Caco-2 (cell line): ENCODE measurements around the gene UBE2O. TPM values are rescaled to one million over a fixed set of nuclear protein-coding genes. Genes with fewer than 3 reads are reported as not detected.

Experiments used
- BruUV-seq: library from RNA; stranded (reverse); fragments of 400-500 nt; replicated peaks from 2 replicates; lab custom pipeline; 2021; lab: Mats Ljungman, UMichigan
- CTCF ChIA-PET: fragments of 300-600 bp; sonication (Branson Sonifier 250); formaldehyde crosslinking; loops from one replicate; lab custom pipeline; 2022; ENCODE audit warnings: antibody characterized with exemption; lab: Charles Lee
- POLR2A ChIA-PET: fragments of 300-600 bp; sonication (Branson Sonifier 250); formaldehyde crosslinking; loops from one replicate; lab custom pipeline; 2022; ENCODE audit warnings: antibody characterized with exemption; lab: Charles Lee
- DNase-seq, 2 experiments: peaks; one replicate each; pipeline versions ENCODE4 v3.0.0 to v3.0.0-alpha.2; 2020 to 2022
- H3K27me3 ChIP-seq: replicated peaks from 2 replicates; pipeline ENCODE4 v1.6.0; 2011; ENCODE audit warnings: low read length; ENCODE audit not compliant: control insufficient read depth, insufficient read depth
- H3K36me3 ChIP-seq: 2 replicates; pipeline ENCODE4 v1.5.1; 2011; ENCODE audit warnings: low read length; ENCODE audit not compliant: control insufficient read depth, insufficient read depth
- H3K4me1 ChIP-seq: fragments of 250-450 bp; sonication (Bioruptor Pico); 2 replicates; pipeline ENCODE4 v1.5.1; 2020; ENCODE audit warnings: mild to moderate bottlenecking
- H3K4me3 ChIP-seq: 2 replicates; pipeline ENCODE4 v1.5.1; 2011; ENCODE audit warnings: low read depth, mild to moderate bottlenecking, control low read depth, low read length
- H3K9me3 ChIP-seq: fragments of 250-450 bp; sonication (Bioruptor Pico); 2 replicates; pipeline ENCODE4 v1.5.1; 2020; ENCODE audit warnings: mild to moderate bottlenecking, moderate library complexity
- H3K27ac Mint-ChIP-seq: one replicate; pipeline ENCODE4 v1.8.0; 2022; ENCODE audit warnings: mixed read lengths; ENCODE audit not compliant: unreplicated experiment
- H3K27me3 Mint-ChIP-seq: one replicate; pipeline ENCODE4 v1.8.0; 2022; ENCODE audit warnings: mixed read lengths; ENCODE audit not compliant: insufficient read depth, unreplicated experiment
- H3K36me3 Mint-ChIP-seq: one replicate; pipeline ENCODE4 v1.8.0; 2022; ENCODE audit warnings: mild to moderate bottlenecking, mixed read lengths; ENCODE audit not compliant: insufficient read depth, unreplicated experiment
- H3K4me1 Mint-ChIP-seq: one replicate; pipeline ENCODE4 v1.8.0; 2022; ENCODE audit warnings: low read depth, mixed read lengths; ENCODE audit not compliant: unreplicated experiment
- H3K4me3 Mint-ChIP-seq: one replicate; pipeline ENCODE4 v1.8.0; 2022; ENCODE audit warnings: mild to moderate bottlenecking, moderate library complexity, mixed read lengths; ENCODE audit not compliant: unreplicated experiment
- H3K9me3 Mint-ChIP-seq: one replicate; pipeline ENCODE4 v1.8.0; 2022; ENCODE audit warnings: mixed read lengths; ENCODE audit not compliant: unreplicated experiment
- intact Hi-C: fragments of 100-400 bp; cut with micrococcal nuclease; formaldehyde crosslinking; loops from one replicate; pipeline ENCODE4 v1.10.0; 2022; ENCODE audit not compliant: unreplicated experiment
- total RNA-seq: library from RNA; stranded (reverse); gene quantifications from 2 replicates; pipeline ENCODE4 v1.2.3, GENCODE V29; 2022
- TF ChIP-seq, protein P1 (sequence below), 2 experiments: fragments of 200-600 bp in 1 of 2; IDR thresholded peaks; 1 replicate in 1 of 2; 2 replicates in 1 of 2; pipeline versions ENCODE4 v1.5.1 to v1.8.0; 2011 to 2022; ENCODE audit warnings: antibody characterized with exemption in 1 of 2, control low read depth in 1 of 2, inconsistent platforms in 1 of 2, low read depth in 1 of 2, low read length in 1 of 2, mild to moderate bottlenecking in 1 of 2, moderate library complexity in 1 of 2; ENCODE audit not compliant: insufficient read depth in 1 of 2, severe bottlenecking in 1 of 2, unreplicated experiment in 1 of 2

The UBE2O gene
- total RNA-seq, 1 experiment from 2014 or later = 37.6 TPM

DNA sequence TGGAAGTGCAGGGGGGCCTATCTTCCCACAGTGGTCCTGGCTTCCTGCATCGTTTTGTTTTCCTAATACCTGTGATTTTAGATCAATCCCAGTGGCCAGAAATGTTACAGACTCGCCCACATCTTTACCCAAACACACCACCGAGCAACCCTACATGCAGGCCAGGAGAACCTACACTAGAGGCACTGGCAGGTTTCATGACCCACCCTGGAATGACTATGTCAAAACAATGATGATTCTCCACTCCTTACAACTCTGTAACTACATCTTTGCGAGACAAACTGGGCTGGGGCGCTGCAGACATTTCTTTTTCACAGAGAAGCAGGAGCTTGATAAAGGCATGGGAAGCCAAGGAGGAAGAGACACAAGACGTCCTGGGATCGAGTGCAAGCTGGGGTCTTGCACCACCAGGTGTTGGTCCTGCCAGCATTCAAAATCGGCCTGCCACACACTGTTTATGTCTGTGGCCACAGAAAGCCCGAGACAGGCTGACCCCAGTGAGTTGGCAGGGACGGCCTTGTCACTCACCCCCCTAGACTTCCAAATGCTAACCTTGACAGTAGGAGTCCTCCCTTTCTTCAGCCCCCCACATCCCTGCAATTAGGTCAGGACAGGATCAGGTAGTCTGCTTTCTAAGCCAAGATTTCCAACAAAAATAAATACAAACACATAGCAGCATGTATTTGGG lies 32.5 kb downstream of the UBE2O start:
- Histone ChIP-seq H3K36me3 (peaks cover 1% of the 10 kb centered on the region; the same call in 1 of the 2 replicates), H3K9me3 (no peaks in the 10 kb centered on the region), H3K4me1 (no peaks in the 10 kb centered on the region), H3K4me3 (no peak overlapping the region), H3K27me3 (no peaks in the 10 kb centered on the region)
- no peak overlapping the region for H3K27ac Mint-ChIP-seq
- no TSS peak for BruUV-seq
- DNase-seq = no peak
- no peaks in the 10 kb centered on the region for H3K27me3 Mint-ChIP-seq
- no peaks in the 10 kb centered on the region for H3K4me1 Mint-ChIP-seq
- no peak overlapping the region for H3K4me3 Mint-ChIP-seq
- H3K36me3 Mint-ChIP-seq = peaks cover 9% of the 10 kb centered on the region
- ChIA-PET POLR2A (no interaction called here), CTCF (no interaction called here)
- TF ChIP-seq, protein P1, sequence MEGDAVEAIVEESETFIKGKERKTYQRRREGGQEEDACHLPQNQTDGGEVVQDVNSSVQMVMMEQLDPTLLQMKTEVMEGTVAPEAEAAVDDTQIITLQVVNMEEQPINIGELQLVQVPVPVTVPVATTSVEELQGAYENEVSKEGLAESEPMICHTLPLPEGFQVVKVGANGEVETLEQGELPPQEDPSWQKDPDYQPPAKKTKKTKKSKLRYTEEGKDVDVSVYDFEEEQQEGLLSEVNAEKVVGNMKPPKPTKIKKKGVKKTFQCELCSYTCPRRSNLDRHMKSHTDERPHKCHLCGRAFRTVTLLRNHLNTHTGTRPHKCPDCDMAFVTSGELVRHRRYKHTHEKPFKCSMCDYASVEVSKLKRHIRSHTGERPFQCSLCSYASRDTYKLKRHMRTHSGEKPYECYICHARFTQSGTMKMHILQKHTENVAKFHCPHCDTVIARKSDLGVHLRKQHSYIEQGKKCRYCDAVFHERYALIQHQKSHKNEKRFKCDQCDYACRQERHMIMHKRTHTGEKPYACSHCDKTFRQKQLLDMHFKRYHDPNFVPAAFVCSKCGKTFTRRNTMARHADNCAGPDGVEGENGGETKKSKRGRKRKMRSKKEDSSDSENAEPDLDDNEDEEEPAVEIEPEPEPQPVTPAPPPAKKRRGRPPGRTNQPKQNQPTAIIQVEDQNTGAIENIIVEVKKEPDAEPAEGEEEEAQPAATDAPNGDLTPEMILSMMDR (IDR thresholded peaks at IDR 0.05; ENCODE audit: insufficient read depth in 1 of 2, low read depth in 1 of 2, low read length in 1 of 2, severe bottlenecking in 1 of 2, unreplicated experiment in 1 of 2) = no peak
- intact Hi-C loops = no loop called here
- H3K9me3 Mint-ChIP-seq = no peaks in the 10 kb centered on the region

DNA sequence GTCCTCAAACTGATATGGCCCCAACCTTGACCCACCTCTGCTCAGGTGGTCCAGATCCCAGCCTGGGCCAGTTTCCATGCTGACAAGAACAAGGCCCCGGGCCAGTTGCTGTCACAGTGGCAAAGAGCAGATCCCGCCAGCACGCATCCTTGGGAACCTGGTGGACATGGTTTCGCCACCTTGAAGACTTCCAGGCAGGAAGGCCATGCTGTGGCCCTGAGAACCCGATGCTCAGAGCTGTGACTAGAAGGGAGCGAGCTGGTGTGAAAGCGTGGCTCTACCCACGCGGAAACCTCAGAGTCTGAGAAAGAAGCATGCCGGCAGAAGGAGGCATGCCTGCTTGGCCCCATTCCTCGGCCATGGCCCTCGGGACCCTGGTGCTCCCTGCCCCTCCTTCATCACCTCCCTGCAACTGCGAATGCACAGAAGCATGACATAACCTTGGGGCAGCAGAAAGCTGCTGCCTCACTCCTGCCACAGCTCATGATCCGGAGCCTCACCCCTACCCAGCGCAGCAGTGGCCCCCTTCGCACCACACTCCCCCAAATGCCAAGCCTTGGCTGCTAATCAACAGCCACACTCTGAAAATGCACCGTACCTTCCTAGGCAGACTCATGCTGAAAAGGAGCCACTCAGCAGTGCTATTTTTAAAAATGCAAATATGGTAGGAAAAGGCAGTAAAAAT lies 33.2 kb downstream of the UBE2O start:
- intact Hi-C loops = no loop called here
- Histone ChIP-seq H3K9me3 (no peaks in the 10 kb centered on the region), H3K27me3 (no peaks in the 10 kb centered on the region), H3K4me1 (no peaks in the 10 kb centered on the region), H3K36me3 (peaks cover 1% of the 10 kb centered on the region; the same call in 1 of the 2 replicates), H3K4me3 (no peak overlapping the region)
- ChIA-PET CTCF (no interaction called here), POLR2A (no interaction called here)
- H3K9me3 Mint-ChIP-seq = no peaks in the 10 kb centered on the region
- H3K27me3 Mint-ChIP-seq = no peaks in the 10 kb centered on the region
- TF ChIP-seq, protein P1 (IDR thresholded peaks at IDR 0.05; ENCODE audit: insufficient read depth in 1 of 2, low read depth in 1 of 2, low read length in 1 of 2, severe bottlenecking in 1 of 2, unreplicated experiment in 1 of 2) = no peak
- DNase-seq = no peak
- H3K4me1 Mint-ChIP-seq = no peaks in the 10 kb centered on the region
- no peak overlapping the region for H3K27ac Mint-ChIP-seq
- H3K4me3 Mint-ChIP-seq = no peak overlapping the region
- H3K36me3 Mint-ChIP-seq = peaks cover 6% of the 10 kb centered on the region
- no TSS peak for BruUV-seq

DNA sequence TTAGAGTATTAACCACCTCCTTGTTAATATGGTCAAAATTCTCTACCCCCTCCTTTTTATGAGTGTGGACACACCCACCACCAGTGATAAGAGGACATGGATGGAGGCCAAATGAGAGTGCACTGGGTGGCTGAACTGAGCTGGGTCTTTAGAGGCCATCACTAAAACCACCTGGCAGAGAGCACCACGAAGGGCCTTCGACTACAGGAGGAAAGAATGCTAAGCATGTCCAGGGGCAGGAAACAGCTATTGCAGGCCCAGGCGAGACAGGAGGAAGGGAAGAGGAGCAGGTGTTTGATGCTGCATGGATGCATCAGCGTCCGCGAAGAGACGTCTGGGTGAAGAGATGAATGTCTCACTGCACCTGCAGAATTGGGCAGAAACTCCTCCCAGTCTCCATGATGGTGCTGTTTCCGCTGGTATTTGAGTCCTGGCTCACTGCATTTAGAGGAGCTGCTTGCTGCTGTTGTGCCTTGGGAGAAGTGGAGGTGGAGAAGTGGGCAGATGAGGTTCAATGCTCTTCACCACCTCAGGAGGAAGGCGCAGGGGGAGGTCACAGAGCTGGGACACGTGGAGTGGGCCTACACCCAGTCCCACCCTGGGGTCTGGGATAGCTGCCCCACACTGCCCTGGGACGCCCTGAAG lies 35.3 kb downstream of the UBE2O start:
- H3K27me3 ChIP-seq = no peaks in the 10 kb centered on the region
- no peak overlapping the region for H3K4me3 Mint-ChIP-seq
- H3K9me3 ChIP-seq = no peaks in the 10 kb centered on the region
- no peak overlapping the region for H3K4me3 ChIP-seq
- no peaks in the 10 kb centered on the region for H3K9me3 Mint-ChIP-seq
- ChIA-PET CTCF (interaction anchor here (1.3 kb wide), 1 partner anchor 14 kb away, joined by 3 read pairs; no protein-coding TSS in a partner anchor), POLR2A (no interaction called here)
- no peak for DNase-seq
- intact Hi-C loops = no loop called here
- no TSS peak for BruUV-seq
- no peaks in the 10 kb centered on the region for H3K4me1 ChIP-seq
- H3K27me3 Mint-ChIP-seq = no peaks in the 10 kb centered on the region
- H3K36me3 ChIP-seq = peaks cover 1% of the 10 kb centered on the region; the same call in 1 of the 2 replicates
- H3K4me1 Mint-ChIP-seq = no peaks in the 10 kb centered on the region
- TF ChIP-seq, protein P1 (IDR thresholded peaks at IDR 0.05; ENCODE audit: insufficient read depth in 1 of 2, low read depth in 1 of 2, low read length in 1 of 2, severe bottlenecking in 1 of 2, unreplicated experiment in 1 of 2) = no peak
- H3K27ac Mint-ChIP-seq = no peak overlapping the region
- peaks cover under 1% of the 10 kb centered on the region for H3K36me3 Mint-ChIP-seq
